Uterus (tissue), 2 donors: Measurements from ENCODE around the gene RMP24.

Source experiments
- POLR2A ChIP-seq, 2 donors: fragments of 450-650 bp; IDR thresholded peaks; one replicate each; pipeline ENCODE4 v1.6.1; 2016; ENCODE audit warnings: antibody characterized with exemption in 2 of 2, mild to moderate bottlenecking in 1 of 2, moderate library complexity in 1 of 2
- TF ChIP-seq, protein P1 (sequence below), 4 experiments: fragments of 200-600 bp in 2 of 4; fragments of 450-650 bp in 2 of 4; sonication (generic) in 2 of 4; IDR thresholded peaks; one replicate each; pipeline ENCODE4 v1.5.1; 2016 to 2019; ENCODE audit warnings: antibody characterized with exemption in 4 of 4, mild to moderate bottlenecking in 2 of 4, moderate library complexity in 1 of 4

DNA sequence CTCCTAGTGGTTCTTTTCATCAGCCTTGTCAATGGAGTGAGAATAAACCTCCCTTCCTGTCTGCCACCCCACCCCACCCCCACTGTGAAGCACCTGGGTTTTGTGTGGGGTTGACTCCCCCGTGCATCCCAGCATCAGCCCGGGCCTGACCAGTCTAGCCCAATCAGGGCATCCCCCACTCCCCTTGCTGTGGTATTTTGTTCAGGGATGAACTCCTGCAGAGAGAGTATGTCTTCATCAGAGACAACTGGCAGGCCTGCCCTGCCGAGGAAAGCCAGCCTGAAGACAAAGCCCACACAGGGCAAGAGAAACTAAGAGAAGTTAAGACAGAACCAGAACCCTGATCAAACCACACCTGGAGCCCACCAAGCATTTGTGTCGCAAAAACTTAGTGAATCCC is 36.7 kb upstream of the RMP24 start:
- TF ChIP-seq POLR2A (IDR thresholded peaks at IDR 0.05), result no peak
- TF ChIP-seq, protein P1, sequence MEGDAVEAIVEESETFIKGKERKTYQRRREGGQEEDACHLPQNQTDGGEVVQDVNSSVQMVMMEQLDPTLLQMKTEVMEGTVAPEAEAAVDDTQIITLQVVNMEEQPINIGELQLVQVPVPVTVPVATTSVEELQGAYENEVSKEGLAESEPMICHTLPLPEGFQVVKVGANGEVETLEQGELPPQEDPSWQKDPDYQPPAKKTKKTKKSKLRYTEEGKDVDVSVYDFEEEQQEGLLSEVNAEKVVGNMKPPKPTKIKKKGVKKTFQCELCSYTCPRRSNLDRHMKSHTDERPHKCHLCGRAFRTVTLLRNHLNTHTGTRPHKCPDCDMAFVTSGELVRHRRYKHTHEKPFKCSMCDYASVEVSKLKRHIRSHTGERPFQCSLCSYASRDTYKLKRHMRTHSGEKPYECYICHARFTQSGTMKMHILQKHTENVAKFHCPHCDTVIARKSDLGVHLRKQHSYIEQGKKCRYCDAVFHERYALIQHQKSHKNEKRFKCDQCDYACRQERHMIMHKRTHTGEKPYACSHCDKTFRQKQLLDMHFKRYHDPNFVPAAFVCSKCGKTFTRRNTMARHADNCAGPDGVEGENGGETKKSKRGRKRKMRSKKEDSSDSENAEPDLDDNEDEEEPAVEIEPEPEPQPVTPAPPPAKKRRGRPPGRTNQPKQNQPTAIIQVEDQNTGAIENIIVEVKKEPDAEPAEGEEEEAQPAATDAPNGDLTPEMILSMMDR (IDR thresholded peaks at IDR 0.05), result no peak
